DOHH2 (cell line): Measurements from ENCODE around the gene WDR27.

Experiments used
- H3F3A ChIP-seq: fragments of 200-600 bp; sonication (generic), shearing (Covaris generic); 2 replicates; pipeline ENCODE4 v1.6.0; 2016; ENCODE audit warnings: antibody characterized with exemption, mild to moderate bottlenecking; ENCODE audit not compliant: control insufficient read depth, insufficient read depth
- H3K27ac ChIP-seq: fragments of 200-600 bp; sonication (generic); 2 replicates; pipeline ENCODE4 v1.5.1; 2014; ENCODE audit warnings: low read depth, mild to moderate bottlenecking, low read length, moderate library complexity
- H3K27me3 ChIP-seq: fragments of 200-600 bp; sonication (generic); 2 replicates; pipeline ENCODE4 v1.6.1; 2014; ENCODE audit warnings: mild to moderate bottlenecking, low read length, mixed read lengths; ENCODE audit not compliant: control insufficient read depth
- H3K36me3 ChIP-seq: fragments of 200-600 bp; sonication (generic); 2 replicates; pipeline ENCODE4 v1.6.1; 2014; ENCODE audit warnings: mild to moderate bottlenecking, low read length, moderate library complexity, mixed read lengths; ENCODE audit not compliant: control insufficient read depth
- H3K4me1 ChIP-seq: fragments of 200-600 bp; sonication (generic); 2 replicates; pipeline ENCODE4 v1.6.1; 2014; ENCODE audit warnings: mild to moderate bottlenecking, low read length, mixed read lengths; ENCODE audit not compliant: control insufficient read depth
- H3K4me2 ChIP-seq: fragments of 200-600 bp; sonication (generic); 2 replicates; pipeline ENCODE4 v1.6.0; 2014; ENCODE audit warnings: mild to moderate bottlenecking, low read length, moderate library complexity
- H3K4me3 ChIP-seq: fragments of 200-600 bp; sonication (generic); 2 replicates; pipeline ENCODE4 v1.5.1; 2014; ENCODE audit warnings: mild to moderate bottlenecking, low read length, mixed read lengths
- H3K79me2 ChIP-seq: fragments of 200-600 bp; sonication (generic); 2 replicates; pipeline ENCODE4 v1.6.1; 2014; ENCODE audit warnings: mild to moderate bottlenecking, low read length, mixed read lengths; ENCODE audit not compliant: control insufficient read depth
- H3K9me2 ChIP-seq: fragments of 200-600 bp; sonication (generic); replicated peaks from 2 replicates; pipeline ENCODE4 v1.6.1; 2014; ENCODE audit warnings: mild to moderate bottlenecking, low read length, mixed read lengths; ENCODE audit not compliant: control insufficient read depth
- H3K9me3 ChIP-seq: fragments of 200-600 bp; sonication (generic); 2 replicates; pipeline ENCODE4 v1.6.1; 2014; ENCODE audit warnings: antibody characterized with exemption, low read length, mixed read lengths; ENCODE audit not compliant: control insufficient read depth, insufficient read depth
- H4K20me1 ChIP-seq: fragments of 200-600 bp; sonication (generic); 2 replicates; pipeline ENCODE4 v1.6.0; 2014; ENCODE audit warnings: low read depth, mild to moderate bottlenecking, antibody characterized with exemption, low read length, moderate library complexity; ENCODE audit not compliant: control insufficient read depth, insufficient read depth
- CTCF ChIP-seq: fragments of 200-600 bp; sonication (generic); IDR thresholded peaks from one replicate; pipeline ENCODE4 v1.5.1; 2014; ENCODE audit warnings: antibody characterized with exemption, mild to moderate bottlenecking, low read depth, low read length; ENCODE audit not compliant: poor library complexity, severe bottlenecking
- EZH2phosphoT487 ChIP-seq: fragments of 200-600 bp; sonication (generic); IDR thresholded peaks from 2 replicates; pipeline ENCODE4 v1.6.1; 2017; ENCODE audit warnings: borderline replicate concordance, mild to moderate bottlenecking, antibody characterized with exemption, low read length, moderate library complexity, mixed read lengths

WDR27 gene

GRCh38 chr6:169709293-169709692 is 7.5 kb upstream of the WDR27 start:
- H3K79me2 ChIP-seq: peaks cover 40% of the 10 kb centered on the region
- peak overlapping the region; percentile 34 for H3K4me2 ChIP-seq
- TF ChIP-seq CTCF (no peak), EZH2phosphoT487 (no peak)
- peaks cover 4% of the 10 kb centered on the region for H4K20me1 ChIP-seq
- H3K9me2 ChIP-seq: no peaks in the 10 kb centered on the region
- peak overlapping the region; percentile 23; the same call in 1 of the 2 replicates for H3K4me3 ChIP-seq
- no peaks in the 10 kb centered on the region for H3K27me3 ChIP-seq
- H3K4me1 ChIP-seq: peaks cover 67% of the 10 kb centered on the region
- peak overlapping the region; percentile 31 for H3K27ac ChIP-seq
- peaks cover 90% of the 10 kb centered on the region for H3K36me3 ChIP-seq
- peaks cover 44% of the 10 kb centered on the region for H3F3A ChIP-seq
- no peaks in the 10 kb centered on the region for H3K9me3 ChIP-seq

GRCh38 chr6:169707772-169708171 is 5.9 kb upstream of the WDR27 start:
- Histone ChIP-seq H3K79me2 (peaks cover 52% of the 10 kb centered on the region), H3K4me1 (peaks cover 78% of the 10 kb centered on the region), H3K36me3 (peaks cover 94% of the 10 kb centered on the region)

GRCh38 chr6:169702840-169703246 is 1.0 kb upstream of the WDR27 start:
- peaks cover 77% of the 10 kb centered on the region for H3K36me3 ChIP-seq
- peaks cover 11% of the 10 kb centered on the region for H3F3A ChIP-seq
- no peak for TF ChIP-seq CTCF
- no peak for TF ChIP-seq EZH2phosphoT487
- H3K27me3 ChIP-seq: no peaks in the 10 kb centered on the region
- peaks cover 10% of the 10 kb centered on the region for H4K20me1 ChIP-seq
- peaks cover 91% of the 10 kb centered on the region for H3K79me2 ChIP-seq
- H3K9me2 ChIP-seq: no peaks in the 10 kb centered on the region
- H3K9me3 ChIP-seq: no peaks in the 10 kb centered on the region
- peak overlapping the region; percentile 84 for H3K4me3 ChIP-seq
- H3K4me1 ChIP-seq: peaks cover 56% of the 10 kb centered on the region
- peak overlapping the region; percentile 66 for H3K4me2 ChIP-seq
- peak overlapping the region; percentile 59 for H3K27ac ChIP-seq

More at GRCh38 chr6:169707772-169708171, 5.9 kb upstream of the WDR27 start:
- no peaks in the 10 kb centered on the region for H3K27me3 ChIP-seq
- H3K9me3 ChIP-seq: no peaks in the 10 kb centered on the region
- no peak for TF ChIP-seq EZH2phosphoT487
- no peak for TF ChIP-seq CTCF
- H3K9me2 ChIP-seq: no peaks in the 10 kb centered on the region
- 0 out of 2 replicates have a peak overlapping the region, but pooled peaks have one; percentile 9 for H3K4me3 ChIP-seq
- peaks cover 10% of the 10 kb centered on the region for H4K20me1 ChIP-seq
- H3K27ac ChIP-seq: peak overlapping the region; percentile 31
- peaks cover 44% of the 10 kb centered on the region for H3F3A ChIP-seq
- H3K4me2 ChIP-seq: peak overlapping the region; percentile 34
